Transverse colon (tissue), 4 donors: Measurements from ENCODE around the gene ZG16.

Experiments
- POLR2AphosphoS5 ChIP-seq, 3 donors: sonication (generic); formaldehyde crosslinking; IDR thresholded peaks; one replicate each; pipeline ENCODE4 v1.6.1; 2016; ENCODE audit warnings: antibody characterized with exemption in 3 of 3
- TF ChIP-seq, protein P1 (sequence below), 5 experiments: fragments of 200-600 bp in 3 of 5; fragments of 450-650 bp in 2 of 5; sonication (generic) in 3 of 5; IDR thresholded peaks; 1 replicate in 2 of 5; 2 replicates in 3 of 5; pipeline ENCODE4 v1.5.1; 2016 to 2017; ENCODE audit warnings: antibody characterized with exemption in 5 of 5, inconsistent platforms in 3 of 5, mild to moderate bottlenecking in 2 of 5, moderate library complexity in 1 of 5

DNA sequence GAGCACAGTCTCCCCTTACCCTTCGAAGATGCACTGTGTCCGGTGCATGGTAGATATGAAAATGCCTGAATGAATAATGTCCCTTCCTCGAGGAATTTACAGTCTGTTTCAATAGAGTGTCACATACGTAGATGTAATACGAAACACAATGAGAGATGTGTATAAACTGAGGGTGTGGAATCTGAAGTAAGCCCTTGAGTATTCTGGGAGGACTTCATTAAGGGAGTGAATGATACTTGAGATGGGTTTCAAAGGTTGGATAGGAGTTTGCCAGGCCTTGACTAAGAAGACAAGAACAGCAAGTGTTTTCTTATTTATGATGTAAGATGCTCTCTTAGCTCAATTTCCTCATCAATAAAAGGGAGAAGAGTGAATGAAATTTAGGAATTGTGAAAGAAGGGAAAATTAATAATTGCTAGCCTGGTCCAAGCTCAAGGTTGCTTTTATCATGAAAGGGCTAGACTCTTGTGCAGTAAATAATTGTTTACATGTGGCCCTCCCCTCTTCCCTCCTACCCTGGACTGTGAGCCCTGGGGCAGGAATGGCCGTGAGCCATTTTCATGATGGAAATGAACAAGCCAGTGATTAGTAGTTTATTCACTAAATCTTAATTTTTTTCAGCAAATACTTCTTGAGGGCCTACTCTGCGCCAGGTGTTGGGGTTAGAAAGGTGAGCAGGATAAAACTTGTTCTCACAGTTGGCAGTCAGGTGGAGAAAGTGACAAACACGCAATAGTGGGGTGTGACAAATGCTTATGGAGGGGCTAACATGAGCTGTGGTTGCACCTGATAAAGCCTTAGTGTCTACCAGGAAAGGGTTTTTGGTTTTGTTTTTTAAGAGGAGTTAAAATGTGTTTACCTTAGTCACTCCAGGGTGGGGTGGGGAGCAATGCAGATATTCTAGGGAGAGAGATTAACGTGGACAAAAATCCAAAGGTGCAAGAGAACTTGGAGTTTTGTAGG, 14.1 kb downstream of the ZG16 start:
- TF ChIP-seq, protein P1, sequence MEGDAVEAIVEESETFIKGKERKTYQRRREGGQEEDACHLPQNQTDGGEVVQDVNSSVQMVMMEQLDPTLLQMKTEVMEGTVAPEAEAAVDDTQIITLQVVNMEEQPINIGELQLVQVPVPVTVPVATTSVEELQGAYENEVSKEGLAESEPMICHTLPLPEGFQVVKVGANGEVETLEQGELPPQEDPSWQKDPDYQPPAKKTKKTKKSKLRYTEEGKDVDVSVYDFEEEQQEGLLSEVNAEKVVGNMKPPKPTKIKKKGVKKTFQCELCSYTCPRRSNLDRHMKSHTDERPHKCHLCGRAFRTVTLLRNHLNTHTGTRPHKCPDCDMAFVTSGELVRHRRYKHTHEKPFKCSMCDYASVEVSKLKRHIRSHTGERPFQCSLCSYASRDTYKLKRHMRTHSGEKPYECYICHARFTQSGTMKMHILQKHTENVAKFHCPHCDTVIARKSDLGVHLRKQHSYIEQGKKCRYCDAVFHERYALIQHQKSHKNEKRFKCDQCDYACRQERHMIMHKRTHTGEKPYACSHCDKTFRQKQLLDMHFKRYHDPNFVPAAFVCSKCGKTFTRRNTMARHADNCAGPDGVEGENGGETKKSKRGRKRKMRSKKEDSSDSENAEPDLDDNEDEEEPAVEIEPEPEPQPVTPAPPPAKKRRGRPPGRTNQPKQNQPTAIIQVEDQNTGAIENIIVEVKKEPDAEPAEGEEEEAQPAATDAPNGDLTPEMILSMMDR (IDR thresholded peaks at IDR 0.05), result no peak
- no peak for TF ChIP-seq POLR2AphosphoS5 (IDR thresholded peaks at IDR 0.05)
